GM23338 (cell line): Measurements from ENCODE around the gene FAM174C. TPM values are rescaled to one million over a fixed set of nuclear protein-coding genes. Genes with fewer than 3 reads are reported as not detected.

Source experiments
- ATAC-seq: fragments of 200-7000 bp; cut with Tn5 transposase; 3 replicates; pipeline ENCODE4 v1.9.1; 2020
- DNase-seq: peaks from one replicate; pipeline ENCODE4 v3.0.0-alpha.2; 2015; ENCODE audit warnings: low spot score
- H2AFZ ChIP-seq: fragments of 200-600 bp; sonication (generic); 2 replicates; pipeline ENCODE4 v1.8.0; 2016; ENCODE audit warnings: antibody characterized with exemption, mild to moderate bottlenecking, moderate library complexity
- H3F3A ChIP-seq: fragments of 200-600 bp; sonication (generic); replicated peaks from 2 replicates; pipeline ENCODE4 v1.8.0; 2017; ENCODE audit warnings: antibody characterized with exemption, mixed run types, low read depth
- H3K27ac ChIP-seq: fragments of 200-600 bp; sonication (generic); 2 replicates; pipeline ENCODE4 v1.6.1; 2016; ENCODE audit warnings: low read depth
- H3K27me3 ChIP-seq: fragments of 200-600 bp; sonication (generic); 2 replicates; pipeline ENCODE4 v1.8.0; 2016; ENCODE audit warnings: mild to moderate bottlenecking, mixed run types, moderate library complexity; ENCODE audit not compliant: insufficient read depth
- H3K36me3 ChIP-seq: fragments of 200-600 bp; sonication (generic); 2 replicates; pipeline ENCODE4 v1.8.0; 2016; ENCODE audit warnings: mild to moderate bottlenecking; ENCODE audit not compliant: insufficient read depth
- H3K4me1 ChIP-seq: fragments of 200-600 bp; sonication (generic); 2 replicates; pipeline ENCODE4 v1.8.0; 2016; ENCODE audit warnings: mild to moderate bottlenecking, moderate library complexity; ENCODE audit not compliant: insufficient read depth
- H3K4me2 ChIP-seq: fragments of 200-600 bp; sonication (generic); 2 replicates; pipeline ENCODE4 v1.7.1; 2017; ENCODE audit warnings: mixed run types
- H3K4me3 ChIP-seq: fragments of 200-600 bp; sonication (generic); 2 replicates; pipeline ENCODE4 v1.6.1; 2016; ENCODE audit warnings: mixed run types
- H3K79me2 ChIP-seq: fragments of 200-600 bp; sonication (generic); replicated peaks from 2 replicates; pipeline ENCODE4 v1.8.0; 2017; ENCODE audit warnings: mild to moderate bottlenecking; ENCODE audit not compliant: insufficient read depth
- H3K9me2 ChIP-seq: fragments of 200-600 bp; sonication (generic); 2 replicates; pipeline ENCODE4 v1.8.0; 2017; ENCODE audit not compliant: insufficient read depth
- H4K20me1 ChIP-seq: fragments of 200-600 bp; sonication (generic); replicated peaks from 2 replicates; pipeline ENCODE4 v1.8.0; 2017; ENCODE audit warnings: mild to moderate bottlenecking; ENCODE audit not compliant: insufficient read depth
- H3K27ac Mint-ChIP-seq: 2 replicates; pipeline ENCODE4 v1.8.0; 2020; ENCODE audit warnings: inconsistent platforms, mild to moderate bottlenecking, moderate library complexity, mixed read lengths
- H3K27me3 Mint-ChIP-seq: 3 replicates; pipeline ENCODE4 v1.8.0; 2022; ENCODE audit warnings: low read depth, mild to moderate bottlenecking, moderate library complexity, mixed read lengths, inconsistent platforms; ENCODE audit not compliant: insufficient read depth, poor library complexity
- H3K36me3 Mint-ChIP-seq: 3 replicates; pipeline ENCODE4 v1.8.0; 2021; ENCODE audit warnings: low read depth, mild to moderate bottlenecking, inconsistent platforms, moderate library complexity, mixed read lengths
- H3K4me1 Mint-ChIP-seq: 3 replicates; pipeline ENCODE4 v1.8.0; 2020; ENCODE audit warnings: mild to moderate bottlenecking, inconsistent platforms, mixed read lengths
- H3K4me3 Mint-ChIP-seq: 3 replicates; pipeline ENCODE4 v1.8.0; 2021; ENCODE audit warnings: moderate library complexity, mild to moderate bottlenecking, inconsistent platforms, mixed read lengths
- H3K9me3 Mint-ChIP-seq: 3 replicates; pipeline ENCODE4 v1.8.0; 2020; ENCODE audit warnings: moderate library complexity, mild to moderate bottlenecking, inconsistent platforms, mixed read lengths
- CREB1 ChIP-seq: fragments of 250-450 bp; sonication (Bioruptor Pico); IDR thresholded peaks from 2 replicates; pipeline ENCODE4 v1.5.0; 2020; ENCODE audit warnings: low read depth, mild to moderate bottlenecking, moderate library complexity
- CTCF ChIP-seq, 2 experiments: fragments of 200-600 bp in 1 of 2; sonication (generic) in 1 of 2; conservative IDR thresholded peaks; 2 replicates each; pipeline versions ENCODE4 v1.5.1 to v1.6.1; 2016 to 2017; ENCODE audit warnings: antibody characterized with exemption in 2 of 2, low read depth in 2 of 2, mild to moderate bottlenecking in 2 of 2, moderate library complexity in 1 of 2
- EZH2 ChIP-seq: fragments of 200-600 bp; sonication (generic); IDR thresholded peaks from one replicate; pipeline ENCODE4 v1.8.0; 2017; ENCODE audit warnings: antibody characterized with exemption, mild to moderate bottlenecking, low read depth; ENCODE audit not compliant: unreplicated experiment
- EZH2phosphoT487 ChIP-seq: fragments of 200-600 bp; sonication (generic); IDR thresholded peaks from one replicate; pipeline ENCODE4 v1.8.1; 2018; ENCODE audit warnings: antibody characterized with exemption; ENCODE audit not compliant: unreplicated experiment
- JUNB ChIP-seq: IDR thresholded peaks from one replicate; pipeline ENCODE4 v1.6.1; 2016; ENCODE audit warnings: antibody characterized with exemption; ENCODE audit not compliant: unreplicated experiment
- NANOG ChIP-seq: IDR thresholded peaks from 2 replicates; pipeline ENCODE4 v1.6.1; 2016; ENCODE audit warnings: antibody characterized with exemption, borderline replicate concordance
- POLR2AphosphoS5 ChIP-seq: IDR thresholded peaks from 2 replicates; pipeline ENCODE4 v1.6.1; 2016; ENCODE audit warnings: antibody characterized with exemption, low read depth
- STAT1 ChIP-seq: IDR thresholded peaks from one replicate; pipeline ENCODE4 v1.6.1; 2016; ENCODE audit warnings: antibody characterized with exemption; ENCODE audit not compliant: unreplicated experiment
- ZNF114 ChIP-seq: fragments of 250-450 bp; sonication (Bioruptor Pico); IDR thresholded peaks from 2 replicates; pipeline ENCODE4 v1.5.0; 2020; ENCODE audit warnings: mild to moderate bottlenecking, moderate library complexity
- ZNF331 ChIP-seq: fragments of 250-450 bp; sonication (Bioruptor Pico); IDR thresholded peaks from 2 replicates; pipeline ENCODE4 v1.5.0; 2020; ENCODE audit warnings: low read depth, mild to moderate bottlenecking, moderate library complexity
- polyA plus RNA-seq: library from polyadenylated mRNA; unstranded; fragments of >200 nt; fragmentation: Nextera tagmentation; extraction: Ambion mirVana; gene quantifications from 2 replicates; pipeline ENCODE4 v1.2.1, GENCODE V29; 2016
- total RNA-seq: library from RNA; depleted of rRNA; stranded (reverse); fragments of >200 nt; shearing (Covaris generic); gene quantifications from 2 replicates; pipeline ENCODE4 v1.2.3, GENCODE V29; 2014
- TF ChIP-seq, protein P1 (sequence below): IDR thresholded peaks from one replicate; pipeline ENCODE4 v1.6.1; 2018; ENCODE audit warnings: antibody characterized with exemption; ENCODE audit not compliant: unreplicated experiment
- TF ChIP-seq, protein P2 (sequence below): IDR thresholded peaks from 2 replicates; pipeline ENCODE4 v1.6.1; 2016; ENCODE audit warnings: antibody characterized with exemption
- TF ChIP-seq, protein P3 (sequence below): fragments of 250-450 bp; sonication (Bioruptor Pico); IDR thresholded peaks from 2 replicates; pipeline ENCODE4 v1.5.0; 2020; ENCODE audit warnings: mild to moderate bottlenecking, moderate library complexity

The FAM174C gene
- total and polyA plus RNA-seq, 2 experiments from 2014 or later: 60.4 to 68.0 TPM

- no peak for ATAC-seq
- Histone ChIP-seq H3K4me1 (no peaks in the 10 kb centered on the region), H3K4me2 (no peak overlapping the region), H3K36me3 (no peaks in the 10 kb centered on the region), H3K9me2 (no peaks in the 10 kb centered on the region), H2AFZ (no peak overlapping the region), H3K4me3 (no peak overlapping the region), H4K20me1 (no peaks in the 10 kb centered on the region), H3F3A (peaks cover 5% of the 10 kb centered on the region), H3K27ac (no peak overlapping the region), H3K79me2 (no peaks in the 10 kb centered on the region), H3K27me3 (peaks cover 14% of the 10 kb centered on the region)
- no peak overlapping the region for H3K4me3 Mint-ChIP-seq
- DNase-seq: no peak
- 0 out of 3 replicates have a peak, but pooled peaks cover 2% of the 10 kb centered on the region for H3K4me1 Mint-ChIP-seq
- H3K9me3 Mint-ChIP-seq: no peaks in the 10 kb centered on the region
- TF ChIP-seq STAT1: no peak
- TF ChIP-seq, protein P1, sequence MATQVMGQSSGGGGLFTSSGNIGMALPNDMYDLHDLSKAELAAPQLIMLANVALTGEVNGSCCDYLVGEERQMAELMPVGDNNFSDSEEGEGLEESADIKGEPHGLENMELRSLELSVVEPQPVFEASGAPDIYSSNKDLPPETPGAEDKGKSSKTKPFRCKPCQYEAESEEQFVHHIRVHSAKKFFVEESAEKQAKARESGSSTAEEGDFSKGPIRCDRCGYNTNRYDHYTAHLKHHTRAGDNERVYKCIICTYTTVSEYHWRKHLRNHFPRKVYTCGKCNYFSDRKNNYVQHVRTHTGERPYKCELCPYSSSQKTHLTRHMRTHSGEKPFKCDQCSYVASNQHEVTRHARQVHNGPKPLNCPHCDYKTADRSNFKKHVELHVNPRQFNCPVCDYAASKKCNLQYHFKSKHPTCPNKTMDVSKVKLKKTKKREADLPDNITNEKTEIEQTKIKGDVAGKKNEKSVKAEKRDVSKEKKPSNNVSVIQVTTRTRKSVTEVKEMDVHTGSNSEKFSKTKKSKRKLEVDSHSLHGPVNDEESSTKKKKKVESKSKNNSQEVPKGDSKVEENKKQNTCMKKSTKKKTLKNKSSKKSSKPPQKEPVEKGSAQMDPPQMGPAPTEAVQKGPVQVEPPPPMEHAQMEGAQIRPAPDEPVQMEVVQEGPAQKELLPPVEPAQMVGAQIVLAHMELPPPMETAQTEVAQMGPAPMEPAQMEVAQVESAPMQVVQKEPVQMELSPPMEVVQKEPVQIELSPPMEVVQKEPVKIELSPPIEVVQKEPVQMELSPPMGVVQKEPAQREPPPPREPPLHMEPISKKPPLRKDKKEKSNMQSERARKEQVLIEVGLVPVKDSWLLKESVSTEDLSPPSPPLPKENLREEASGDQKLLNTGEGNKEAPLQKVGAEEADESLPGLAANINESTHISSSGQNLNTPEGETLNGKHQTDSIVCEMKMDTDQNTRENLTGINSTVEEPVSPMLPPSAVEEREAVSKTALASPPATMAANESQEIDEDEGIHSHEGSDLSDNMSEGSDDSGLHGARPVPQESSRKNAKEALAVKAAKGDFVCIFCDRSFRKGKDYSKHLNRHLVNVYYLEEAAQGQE: no peak
- TF ChIP-seq EZH2phosphoT487: no peak
- no peak for TF ChIP-seq ZNF114 (CRISPR knock-in tag)
- TF ChIP-seq CREB1 (CRISPR knock-in tag): no peak
- no peak for TF ChIP-seq EZH2
- no peak for TF ChIP-seq NANOG
- no peak for TF ChIP-seq CTCF (conservative IDR thresholded peaks at IDR 0.05; ENCODE audit: low read depth in 2 of 2)
- no peak for TF ChIP-seq JUNB
- TF ChIP-seq, protein P2, sequence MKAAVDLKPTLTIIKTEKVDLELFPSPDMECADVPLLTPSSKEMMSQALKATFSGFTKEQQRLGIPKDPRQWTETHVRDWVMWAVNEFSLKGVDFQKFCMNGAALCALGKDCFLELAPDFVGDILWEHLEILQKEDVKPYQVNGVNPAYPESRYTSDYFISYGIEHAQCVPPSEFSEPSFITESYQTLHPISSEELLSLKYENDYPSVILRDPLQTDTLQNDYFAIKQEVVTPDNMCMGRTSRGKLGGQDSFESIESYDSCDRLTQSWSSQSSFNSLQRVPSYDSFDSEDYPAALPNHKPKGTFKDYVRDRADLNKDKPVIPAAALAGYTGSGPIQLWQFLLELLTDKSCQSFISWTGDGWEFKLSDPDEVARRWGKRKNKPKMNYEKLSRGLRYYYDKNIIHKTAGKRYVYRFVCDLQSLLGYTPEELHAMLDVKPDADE: no peak
- TF ChIP-seq POLR2AphosphoS5: no peak
- TF ChIP-seq, protein P3, sequence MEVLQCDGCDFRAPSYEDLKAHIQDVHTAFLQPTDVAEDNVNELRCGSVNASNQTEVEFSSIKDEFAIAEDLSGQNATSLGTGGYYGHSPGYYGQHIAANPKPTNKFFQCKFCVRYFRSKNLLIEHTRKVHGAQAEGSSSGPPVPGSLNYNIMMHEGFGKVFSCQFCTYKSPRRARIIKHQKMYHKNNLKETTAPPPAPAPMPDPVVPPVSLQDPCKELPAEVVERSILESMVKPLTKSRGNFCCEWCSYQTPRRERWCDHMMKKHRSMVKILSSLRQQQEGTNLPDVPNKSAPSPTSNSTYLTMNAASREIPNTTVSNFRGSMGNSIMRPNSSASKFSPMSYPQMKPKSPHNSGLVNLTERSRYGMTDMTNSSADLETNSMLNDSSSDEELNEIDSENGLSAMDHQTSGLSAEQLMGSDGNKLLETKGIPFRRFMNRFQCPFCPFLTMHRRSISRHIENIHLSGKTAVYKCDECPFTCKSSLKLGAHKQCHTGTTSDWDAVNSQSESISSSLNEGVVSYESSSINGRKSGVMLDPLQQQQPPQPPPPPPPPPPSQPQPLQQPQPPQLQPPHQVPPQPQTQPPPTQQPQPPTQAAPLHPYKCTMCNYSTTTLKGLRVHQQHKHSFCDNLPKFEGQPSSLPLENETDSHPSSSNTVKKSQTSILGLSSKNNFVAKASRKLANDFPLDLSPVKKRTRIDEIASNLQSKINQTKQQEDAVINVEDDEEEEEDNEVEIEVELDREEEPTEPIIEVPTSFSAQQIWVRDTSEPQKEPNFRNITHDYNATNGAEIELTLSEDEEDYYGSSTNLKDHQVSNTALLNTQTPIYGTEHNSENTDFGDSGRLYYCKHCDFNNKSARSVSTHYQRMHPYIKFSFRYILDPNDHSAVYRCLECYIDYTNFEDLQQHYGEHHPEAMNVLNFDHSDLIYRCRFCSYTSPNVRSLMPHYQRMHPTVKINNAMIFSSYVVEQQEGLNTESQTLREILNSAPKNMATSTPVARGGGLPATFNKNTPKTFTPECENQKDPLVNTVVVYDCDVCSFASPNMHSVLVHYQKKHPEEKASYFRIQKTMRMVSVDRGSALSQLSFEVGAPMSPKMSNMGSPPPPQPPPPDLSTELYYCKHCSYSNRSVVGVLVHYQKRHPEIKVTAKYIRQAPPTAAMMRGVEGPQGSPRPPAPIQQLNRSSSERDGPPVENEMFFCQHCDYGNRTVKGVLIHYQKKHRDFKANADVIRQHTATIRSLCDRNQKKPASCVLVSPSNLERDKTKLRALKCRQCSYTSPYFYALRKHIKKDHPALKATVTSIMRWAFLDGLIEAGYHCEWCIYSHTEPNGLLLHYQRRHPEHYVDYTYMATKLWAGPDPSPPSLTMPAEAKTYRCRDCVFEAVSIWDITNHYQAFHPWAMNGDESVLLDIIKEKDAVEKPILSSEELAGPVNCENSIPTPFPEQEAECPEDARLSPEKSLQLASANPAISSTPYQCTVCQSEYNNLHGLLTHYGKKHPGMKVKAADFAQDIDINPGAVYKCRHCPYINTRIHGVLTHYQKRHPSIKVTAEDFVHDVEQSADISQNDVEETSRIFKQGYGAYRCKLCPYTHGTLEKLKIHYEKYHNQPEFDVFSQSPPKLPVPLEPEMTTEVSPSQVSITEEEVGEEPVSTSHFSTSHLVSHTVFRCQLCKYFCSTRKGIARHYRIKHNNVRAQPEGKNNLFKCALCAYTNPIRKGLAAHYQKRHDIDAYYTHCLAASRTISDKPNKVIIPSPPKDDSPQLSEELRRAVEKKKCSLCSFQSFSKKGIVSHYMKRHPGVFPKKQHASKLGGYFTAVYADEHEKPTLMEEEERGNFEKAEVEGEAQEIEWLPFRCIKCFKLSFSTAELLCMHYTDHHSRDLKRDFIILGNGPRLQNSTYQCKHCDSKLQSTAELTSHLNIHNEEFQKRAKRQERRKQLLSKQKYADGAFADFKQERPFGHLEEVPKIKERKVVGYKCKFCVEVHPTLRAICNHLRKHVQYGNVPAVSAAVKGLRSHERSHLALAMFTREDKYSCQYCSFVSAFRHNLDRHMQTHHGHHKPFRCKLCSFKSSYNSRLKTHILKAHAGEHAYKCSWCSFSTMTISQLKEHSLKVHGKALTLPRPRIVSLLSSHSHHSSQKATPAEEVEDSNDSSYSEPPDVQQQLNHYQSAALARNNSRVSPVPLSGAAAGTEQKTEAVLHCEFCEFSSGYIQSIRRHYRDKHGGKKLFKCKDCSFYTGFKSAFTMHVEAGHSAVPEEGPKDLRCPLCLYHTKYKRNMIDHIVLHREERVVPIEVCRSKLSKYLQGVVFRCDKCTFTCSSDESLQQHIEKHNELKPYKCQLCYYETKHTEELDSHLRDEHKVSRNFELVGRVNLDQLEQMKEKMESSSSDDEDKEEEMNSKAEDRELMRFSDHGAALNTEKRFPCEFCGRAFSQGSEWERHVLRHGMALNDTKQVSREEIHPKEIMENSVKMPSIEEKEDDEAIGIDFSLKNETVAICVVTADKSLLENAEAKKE (CRISPR knock-in tag): no peak
- TF ChIP-seq ZNF331 (CRISPR knock-in tag): no peak
- H3K27ac Mint-ChIP-seq: no peak overlapping the region
- peaks cover 12% of the 10 kb centered on the region for H3K27me3 Mint-ChIP-seq
- H3K36me3 Mint-ChIP-seq: no peaks in the 10 kb centered on the region
These were observed 14.9 kb downstream of the FAM174C start for GRCh38 chr19:1290196-1290702.
